ENCODE measurements around the gene PLPP4.

DNA sequence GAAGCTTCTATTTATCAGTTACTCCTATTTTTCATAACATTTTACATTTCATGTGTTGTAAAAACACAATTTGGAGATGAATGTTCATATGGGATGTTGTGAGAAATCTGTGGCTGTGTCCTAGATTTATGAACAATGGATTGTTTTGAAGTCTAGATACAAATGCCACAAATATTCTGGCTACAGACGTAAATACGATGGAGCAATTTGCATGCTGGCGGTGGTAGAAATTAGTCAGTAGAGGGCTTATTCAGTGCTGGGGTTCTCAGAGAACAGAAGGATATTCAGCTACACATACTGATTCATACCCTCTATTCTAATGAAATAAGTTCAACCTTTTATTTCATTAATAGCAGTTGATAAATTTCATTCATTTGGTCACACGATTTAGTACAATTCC, 48.8 kb downstream of the PLPP4 start:
- no peak for TF ChIP-seq CTCF (IDR thresholded peaks at IDR 0.05)
- no peak for TF ChIP-seq TCF12 (IDR thresholded peaks at IDR 0.05)
- no peak for TF ChIP-seq MXI1 (IDR thresholded peaks at IDR 0.05; ENCODE audit: low read depth, low read length)
- no peak for TF ChIP-seq MAX (IDR thresholded peaks at IDR 0.05; ENCODE audit: low read depth)
- no peak for TF ChIP-seq CHD2 (IDR thresholded peaks at IDR 0.05; ENCODE audit: low read length, partially characterized antibody)
- no peak for TF ChIP-seq TAF1 (IDR thresholded peaks at IDR 0.05; ENCODE audit: borderline replicate concordance, low read depth, low read length)
- TF ChIP-seq EP300 (IDR thresholded peaks at IDR 0.05; ENCODE audit: borderline replicate concordance in 1 of 2, low read depth in 1 of 2, low read length in 1 of 2) = no peak
- no peak for TF ChIP-seq RAD21 (IDR thresholded peaks at IDR 0.05; ENCODE audit: low read length)
- no peak for TF ChIP-seq EZH2phosphoT487 (IDR thresholded peaks at IDR 0.05; ENCODE audit: borderline replicate concordance, low read depth)
- no peak for TF ChIP-seq SIN3A (IDR thresholded peaks at IDR 0.05; ENCODE audit: borderline replicate concordance, low read depth, low read length)
- no peak for TF ChIP-seq REST (IDR thresholded peaks at IDR 0.05; ENCODE audit: low read depth, low read length)
- TF ChIP-seq NFIC (IDR thresholded peaks at IDR 0.05; ENCODE audit: borderline replicate concordance) = no peak
- no peak for TF ChIP-seq PBX3 (IDR thresholded peaks at IDR 0.05)

Data from SK-N-SH (cell line).